DOHH2 (cell line): Measurements from ENCODE around the gene FKBP10.
A peak's percentile ranks its signal among the peaks of the same experiment; 100 is the strongest.

Experiments used
- H3F3A ChIP-seq: fragments of 200-600 bp; sonication (generic), shearing (Covaris generic); 2 replicates; pipeline ENCODE4 v1.6.0; 2016; ENCODE audit warnings: antibody characterized with exemption, mild to moderate bottlenecking; ENCODE audit not compliant: control insufficient read depth, insufficient read depth
- H3K27ac ChIP-seq: fragments of 200-600 bp; sonication (generic); 2 replicates; pipeline ENCODE4 v1.5.1; 2014; ENCODE audit warnings: low read depth, mild to moderate bottlenecking, low read length, moderate library complexity
- H3K27me3 ChIP-seq: fragments of 200-600 bp; sonication (generic); 2 replicates; pipeline ENCODE4 v1.6.1; 2014; ENCODE audit warnings: mild to moderate bottlenecking, low read length, mixed read lengths; ENCODE audit not compliant: control insufficient read depth
- H3K36me3 ChIP-seq: fragments of 200-600 bp; sonication (generic); 2 replicates; pipeline ENCODE4 v1.6.1; 2014; ENCODE audit warnings: mild to moderate bottlenecking, low read length, moderate library complexity, mixed read lengths; ENCODE audit not compliant: control insufficient read depth
- H3K4me1 ChIP-seq: fragments of 200-600 bp; sonication (generic); 2 replicates; pipeline ENCODE4 v1.6.1; 2014; ENCODE audit warnings: mild to moderate bottlenecking, low read length, mixed read lengths; ENCODE audit not compliant: control insufficient read depth
- H3K4me2 ChIP-seq: fragments of 200-600 bp; sonication (generic); 2 replicates; pipeline ENCODE4 v1.6.0; 2014; ENCODE audit warnings: mild to moderate bottlenecking, low read length, moderate library complexity
- H3K4me3 ChIP-seq: fragments of 200-600 bp; sonication (generic); 2 replicates; pipeline ENCODE4 v1.5.1; 2014; ENCODE audit warnings: mild to moderate bottlenecking, low read length, mixed read lengths
- H3K79me2 ChIP-seq: fragments of 200-600 bp; sonication (generic); 2 replicates; pipeline ENCODE4 v1.6.1; 2014; ENCODE audit warnings: mild to moderate bottlenecking, low read length, mixed read lengths; ENCODE audit not compliant: control insufficient read depth
- H3K9me2 ChIP-seq: fragments of 200-600 bp; sonication (generic); replicated peaks from 2 replicates; pipeline ENCODE4 v1.6.1; 2014; ENCODE audit warnings: mild to moderate bottlenecking, low read length, mixed read lengths; ENCODE audit not compliant: control insufficient read depth
- H3K9me3 ChIP-seq: fragments of 200-600 bp; sonication (generic); 2 replicates; pipeline ENCODE4 v1.6.1; 2014; ENCODE audit warnings: antibody characterized with exemption, low read length, mixed read lengths; ENCODE audit not compliant: control insufficient read depth, insufficient read depth
- H4K20me1 ChIP-seq: fragments of 200-600 bp; sonication (generic); 2 replicates; pipeline ENCODE4 v1.6.0; 2014; ENCODE audit warnings: low read depth, mild to moderate bottlenecking, antibody characterized with exemption, low read length, moderate library complexity; ENCODE audit not compliant: control insufficient read depth, insufficient read depth
- CTCF ChIP-seq: fragments of 200-600 bp; sonication (generic); IDR thresholded peaks from one replicate; pipeline ENCODE4 v1.5.1; 2014; ENCODE audit warnings: antibody characterized with exemption, mild to moderate bottlenecking, low read depth, low read length; ENCODE audit not compliant: poor library complexity, severe bottlenecking
- EZH2phosphoT487 ChIP-seq: fragments of 200-600 bp; sonication (generic); IDR thresholded peaks from 2 replicates; pipeline ENCODE4 v1.6.1; 2017; ENCODE audit warnings: borderline replicate concordance, mild to moderate bottlenecking, antibody characterized with exemption, low read length, moderate library complexity, mixed read lengths

The FKBP10 gene

DNA sequence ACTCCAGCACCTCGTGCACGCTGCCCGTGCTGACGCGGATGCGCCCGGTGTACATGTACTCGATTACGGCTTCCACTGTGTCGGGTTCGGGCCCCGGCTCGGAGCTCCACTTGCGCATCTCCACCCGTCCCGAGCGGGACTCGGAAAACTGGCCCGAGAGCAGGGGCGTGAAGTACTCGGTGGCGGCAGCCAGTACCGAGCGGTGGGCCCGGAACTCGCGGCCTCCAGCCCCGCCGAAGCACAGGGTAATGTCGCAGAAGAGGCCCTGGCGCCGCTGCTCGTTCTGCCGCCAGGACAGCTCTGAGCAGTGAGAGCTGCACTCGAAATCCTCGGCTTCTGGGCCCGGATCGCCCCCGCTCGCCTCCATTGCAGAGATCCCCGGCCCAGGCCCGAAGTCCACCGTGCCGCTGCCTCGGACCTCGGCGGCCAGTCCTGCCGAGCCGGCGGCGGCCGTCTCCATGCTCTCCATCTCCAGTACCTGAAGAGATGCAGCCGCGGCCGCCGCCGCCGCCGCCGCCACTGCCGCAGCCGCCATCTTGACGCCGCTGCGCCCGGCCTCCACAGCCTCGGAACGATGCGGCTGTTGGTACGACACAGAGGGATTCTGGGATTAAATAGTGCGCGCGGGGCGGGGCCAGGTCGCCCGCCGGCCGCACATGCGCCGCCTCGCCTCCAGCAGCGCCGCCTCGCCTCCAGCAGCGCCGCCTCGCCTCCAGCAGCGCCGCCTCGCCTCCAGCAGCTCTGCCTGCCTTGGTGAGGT lies 52.2 kb downstream of the FKBP10 start, which contains the start of gene KLHL11:
KLHL11 (minus strand) TSS at position 588 of the 760 bp plus-strand sequence; CDS start at position 535, 53 bp downstream.
- H3K27me3 ChIP-seq = no peaks in the 10 kb centered on the region
- H4K20me1 ChIP-seq = peaks cover 14% of the 10 kb centered on the region
- no peaks in the 10 kb centered on the region for H3K9me3 ChIP-seq
- peak within 1 kb of the TSS; percentile 94 for H3K4me2 ChIP-seq
- peaks cover 51% of the 10 kb centered on the region for H3K79me2 ChIP-seq
- H3F3A ChIP-seq = peaks cover 16% of the 10 kb centered on the region
- peaks cover 25% of the 10 kb centered on the region for H3K4me1 ChIP-seq
- peaks cover 42% of the 10 kb centered on the region for H3K36me3 ChIP-seq
- no peaks in the 10 kb centered on the region for H3K9me2 ChIP-seq
- peak within 1 kb of the TSS; percentile 44 for H3K27ac ChIP-seq
- peak within 1 kb of the TSS; percentile 95 for H3K4me3 ChIP-seq
- TF ChIP-seq CTCF (no peak), EZH2phosphoT487 (no peak)

- Histone ChIP-seq H3K27me3 (no peaks in the 10 kb centered on the region), H3K79me2 (peaks cover 46% of the 10 kb centered on the region), H3K4me3 (peak overlapping the region; percentile 95), H3K4me2 (peak overlapping the region; percentile 94), H3K27ac (peak overlapping the region; percentile 27; the same call in 1 of the 2 replicates), H3K9me2 (no peaks in the 10 kb centered on the region), H4K20me1 (peaks cover 13% of the 10 kb centered on the region), H3K9me3 (no peaks in the 10 kb centered on the region), H3F3A (peaks cover 16% of the 10 kb centered on the region), H3K36me3 (peaks cover 47% of the 10 kb centered on the region), H3K4me1 (peaks cover 25% of the 10 kb centered on the region)
- TF ChIP-seq EZH2phosphoT487 = no peak
- no peak for TF ChIP-seq CTCF
Observed at GRCh38 chr17:41865596-41865893, 52.7 kb downstream of the FKBP10 start.

DNA sequence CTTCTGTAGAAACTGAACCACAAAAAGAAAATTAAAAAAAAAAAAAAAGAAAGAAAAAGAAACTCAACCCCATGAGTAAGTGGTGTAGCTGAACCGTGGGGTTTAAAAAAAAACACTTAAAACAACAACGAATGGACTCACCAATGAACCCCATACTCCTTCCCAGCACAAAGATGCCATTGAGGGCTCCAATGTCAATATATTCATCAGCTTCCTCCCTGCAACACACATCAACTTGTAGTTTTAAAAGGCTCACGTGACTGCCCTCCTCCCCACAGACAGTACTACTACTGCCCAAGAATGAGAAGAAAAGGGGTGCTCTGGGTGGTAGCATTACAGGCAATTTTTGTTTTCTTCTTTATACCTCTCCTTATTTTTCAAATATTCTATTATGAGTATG lies 55.8 kb downstream of the FKBP10 start:
- peaks cover 12% of the 10 kb centered on the region for H3K4me1 ChIP-seq
- no peak for TF ChIP-seq CTCF
- TF ChIP-seq EZH2phosphoT487 = no peak
- H3K4me2 ChIP-seq = no peak overlapping the region
- H3K9me3 ChIP-seq = no peaks in the 10 kb centered on the region
- no peaks in the 10 kb centered on the region for H3K27me3 ChIP-seq
- no peaks in the 10 kb centered on the region for H3K9me2 ChIP-seq
- H3K27ac ChIP-seq = no peak overlapping the region
- peaks cover 16% of the 10 kb centered on the region for H3F3A ChIP-seq
- H3K4me3 ChIP-seq = no peak overlapping the region
- peaks cover 16% of the 10 kb centered on the region for H3K79me2 ChIP-seq
- peaks cover 69% of the 10 kb centered on the region for H3K36me3 ChIP-seq
- peaks cover 8% of the 10 kb centered on the region for H4K20me1 ChIP-seq
